ENCODE results near the gene ADIPOQ.

GRCh38 chr3:186901135-186901734, 58.7 kb downstream of the ADIPOQ start:
- TF ChIP-seq POLR2A (IDR thresholded peaks at IDR 0.05; ENCODE audit: insufficient read depth in 1 of 2, low read depth in 2 of 2, low read length in 2 of 2) (no peak), CTCF (CRISPR knock-in tag; IDR thresholded peaks at IDR 0.05) (no peak), MAX (IDR thresholded peaks at IDR 0.05) (no peak), ZBTB49 (CRISPR knock-in tag; IDR thresholded peaks at IDR 0.05; ENCODE audit: borderline replicate concordance) (no peak), SMAD1 (CRISPR knock-in tag; IDR thresholded peaks at IDR 0.05; ENCODE audit: borderline replicate concordance, low read depth) (no peak), ZNF770 (CRISPR knock-in tag; IDR thresholded peaks at IDR 0.05) (no peak), JUN (CRISPR knock-in tag; IDR thresholded peaks at IDR 0.05) (no peak), IKZF5 (CRISPR knock-in tag; IDR thresholded peaks at IDR 0.05) (no peak), NFIC (IDR thresholded peaks at IDR 0.05; ENCODE audit: low read length) (no peak), TFDP2 (CRISPR knock-in tag; IDR thresholded peaks at IDR 0.05) (no peak)
